ENCODE data around the gene OBP2A. TPM values are rescaled to one million over a fixed set of nuclear protein-coding genes. Genes with fewer than 3 reads are reported as not detected.

OBP2A gene
- total RNA-seq, 1 experiment from 2014 or later = not detected

DNA sequence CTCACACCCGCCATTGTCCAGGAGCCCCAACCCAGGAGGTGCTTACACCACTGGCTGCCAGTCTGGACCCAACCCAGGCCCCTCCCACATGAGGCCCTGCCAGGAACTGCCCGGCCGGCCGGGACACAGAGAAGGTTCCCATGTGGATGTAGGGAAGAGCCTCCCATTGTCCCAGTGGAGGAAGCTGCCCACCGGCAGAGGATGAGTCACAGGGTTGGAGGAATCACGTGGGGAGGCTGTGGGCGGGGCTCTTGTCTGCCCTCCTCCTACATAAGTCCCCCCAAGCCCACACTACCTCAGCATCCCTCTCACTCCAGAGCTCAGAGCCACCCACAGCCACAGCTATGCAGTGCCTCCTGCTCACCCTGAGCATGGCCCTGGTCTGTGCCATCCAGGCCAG, 41.7 kb downstream of the OBP2A start:
- ATAC-seq (no peak), DNase-seq (ENCODE audit: low read depth, low spot score) (no peak)
- Histone ChIP-seq H3K9me2 (ENCODE audit: insufficient read depth) (no peaks in the 10 kb centered on the region), H2AFZ (ENCODE audit: low read depth, low read length, poor library complexity, severe bottlenecking) (no peak overlapping the region), H4K20me1 (ENCODE audit: insufficient read depth) (no peaks in the 10 kb centered on the region), H3K27ac (ENCODE audit: low read depth, low read length) (no peak overlapping the region), H3K4me1 (ENCODE audit: control insufficient read depth in 1 of 2, insufficient read depth in 2 of 2, low read length in 2 of 2) (no peaks in the 10 kb centered on the region), H3K9me3 (ENCODE audit: control insufficient read depth in 1 of 2, insufficient read depth in 1 of 2, low read depth in 1 of 2, low read length in 2 of 2) (no peaks in the 10 kb centered on the region), H3K36me3 (ENCODE audit: control insufficient read depth in 1 of 2, insufficient read depth in 2 of 2, low read length in 2 of 2) (no peaks in the 10 kb centered on the region), H3K4me2 (ENCODE audit: low read length) (no peak overlapping the region), H3K4me3 (replicated peaks in 1 of 2; ENCODE audit: low read depth in 1 of 2, low read length in 2 of 2) (no peak overlapping the region), H3K79me2 (ENCODE audit: insufficient read depth, low read length) (no peaks in the 10 kb centered on the region), H3K9ac (ENCODE audit: low read length) (no peak overlapping the region), H3K27me3 (ENCODE audit: insufficient read depth, low read length) (no peaks in the 10 kb centered on the region)
- ChIA-PET CTCF (no interaction called here), POLR2A (no interaction called here), RAD21 (ENCODE audit: low non-redundant PET in 1 of 2, low total read pairs in 2 of 2, uncharacterized antibody in 2 of 2, unreplicated experiment in 2 of 2) (no interaction called here)
- intact Hi-C loops (cut with micrococcal nuclease) = no loop called here
- TF ChIP-seq CBX3 (IDR thresholded peaks at IDR 0.05; ENCODE audit: low read depth) (no peak), EGR1 (IDR thresholded peaks at IDR 0.05; ENCODE audit: low read depth) (no peak)
- TF ChIP-seq, protein P1, sequence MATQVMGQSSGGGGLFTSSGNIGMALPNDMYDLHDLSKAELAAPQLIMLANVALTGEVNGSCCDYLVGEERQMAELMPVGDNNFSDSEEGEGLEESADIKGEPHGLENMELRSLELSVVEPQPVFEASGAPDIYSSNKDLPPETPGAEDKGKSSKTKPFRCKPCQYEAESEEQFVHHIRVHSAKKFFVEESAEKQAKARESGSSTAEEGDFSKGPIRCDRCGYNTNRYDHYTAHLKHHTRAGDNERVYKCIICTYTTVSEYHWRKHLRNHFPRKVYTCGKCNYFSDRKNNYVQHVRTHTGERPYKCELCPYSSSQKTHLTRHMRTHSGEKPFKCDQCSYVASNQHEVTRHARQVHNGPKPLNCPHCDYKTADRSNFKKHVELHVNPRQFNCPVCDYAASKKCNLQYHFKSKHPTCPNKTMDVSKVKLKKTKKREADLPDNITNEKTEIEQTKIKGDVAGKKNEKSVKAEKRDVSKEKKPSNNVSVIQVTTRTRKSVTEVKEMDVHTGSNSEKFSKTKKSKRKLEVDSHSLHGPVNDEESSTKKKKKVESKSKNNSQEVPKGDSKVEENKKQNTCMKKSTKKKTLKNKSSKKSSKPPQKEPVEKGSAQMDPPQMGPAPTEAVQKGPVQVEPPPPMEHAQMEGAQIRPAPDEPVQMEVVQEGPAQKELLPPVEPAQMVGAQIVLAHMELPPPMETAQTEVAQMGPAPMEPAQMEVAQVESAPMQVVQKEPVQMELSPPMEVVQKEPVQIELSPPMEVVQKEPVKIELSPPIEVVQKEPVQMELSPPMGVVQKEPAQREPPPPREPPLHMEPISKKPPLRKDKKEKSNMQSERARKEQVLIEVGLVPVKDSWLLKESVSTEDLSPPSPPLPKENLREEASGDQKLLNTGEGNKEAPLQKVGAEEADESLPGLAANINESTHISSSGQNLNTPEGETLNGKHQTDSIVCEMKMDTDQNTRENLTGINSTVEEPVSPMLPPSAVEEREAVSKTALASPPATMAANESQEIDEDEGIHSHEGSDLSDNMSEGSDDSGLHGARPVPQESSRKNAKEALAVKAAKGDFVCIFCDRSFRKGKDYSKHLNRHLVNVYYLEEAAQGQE (IDR thresholded peaks at IDR 0.05; ENCODE audit: low read depth) = no peak
- no TSS peak for BruUV-seq (replicated peaks)

DNA sequence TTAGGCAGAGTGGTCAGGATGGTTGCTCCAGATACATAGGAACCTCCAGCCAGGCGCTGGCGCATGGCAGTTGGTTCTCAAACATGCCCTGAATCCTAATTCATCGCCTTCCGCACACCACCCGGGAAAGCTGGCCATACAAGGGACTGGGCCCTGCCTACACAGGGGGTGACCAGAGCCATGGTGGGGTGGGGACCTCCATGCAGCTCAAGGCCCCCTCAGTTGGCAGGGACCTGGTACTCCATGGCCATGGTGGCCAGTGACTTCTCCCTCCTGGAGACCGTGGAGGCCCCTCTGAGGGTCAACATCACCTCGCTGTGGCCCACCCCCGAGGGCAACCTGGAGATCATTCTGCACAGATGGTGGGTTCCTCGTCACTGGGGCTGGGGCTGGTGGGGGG, 42.4 kb downstream of the OBP2A start:
- Histone ChIP-seq H3K4me2 (ENCODE audit: low read length) (no peak overlapping the region), H3K27ac (ENCODE audit: low read depth, low read length) (no peak overlapping the region), H3K36me3 (ENCODE audit: control insufficient read depth in 1 of 2, insufficient read depth in 2 of 2, low read length in 2 of 2) (no peaks in the 10 kb centered on the region), H2AFZ (ENCODE audit: low read depth, low read length, poor library complexity, severe bottlenecking) (no peak overlapping the region), H3K4me1 (ENCODE audit: control insufficient read depth in 1 of 2, insufficient read depth in 2 of 2, low read length in 2 of 2) (no peaks in the 10 kb centered on the region), H4K20me1 (ENCODE audit: insufficient read depth) (no peaks in the 10 kb centered on the region), H3K9me2 (ENCODE audit: insufficient read depth) (no peaks in the 10 kb centered on the region), H3K79me2 (ENCODE audit: insufficient read depth, low read length) (no peaks in the 10 kb centered on the region), H3K9ac (ENCODE audit: low read length) (no peak overlapping the region), H3K9me3 (ENCODE audit: control insufficient read depth in 1 of 2, insufficient read depth in 1 of 2, low read depth in 1 of 2, low read length in 2 of 2) (no peaks in the 10 kb centered on the region), H3K27me3 (ENCODE audit: insufficient read depth, low read length) (no peaks in the 10 kb centered on the region), H3K4me3 (replicated peaks in 1 of 2; ENCODE audit: low read depth in 1 of 2, low read length in 2 of 2) (no peak overlapping the region)
- DNase-seq (ENCODE audit: low read depth, low spot score) (no peak), ATAC-seq (no peak)
- RAD21 ChIA-PET (ENCODE audit: low non-redundant PET in 1 of 2, low total read pairs in 2 of 2, uncharacterized antibody in 2 of 2, unreplicated experiment in 2 of 2) = no interaction called here
- TF ChIP-seq RAD21 (IDR thresholded peaks at IDR 0.05; ENCODE audit: low read depth) = no peak
- TF ChIP-seq, protein P2, sequence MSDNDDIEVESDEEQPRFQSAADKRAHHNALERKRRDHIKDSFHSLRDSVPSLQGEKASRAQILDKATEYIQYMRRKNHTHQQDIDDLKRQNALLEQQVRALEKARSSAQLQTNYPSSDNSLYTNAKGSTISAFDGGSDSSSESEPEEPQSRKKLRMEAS (IDR thresholded peaks at IDR 0.05) = no peak
- TF ChIP-seq POLR2AphosphoS5 (IDR thresholded peaks at IDR 0.05; ENCODE audit: low read depth, low read length) = no peak
- BruUV-seq (replicated peaks) = no TSS peak
- CTCF ChIA-PET = no interaction called here
- POLR2A ChIA-PET = no interaction called here
- intact Hi-C loops (cut with micrococcal nuclease) = no loop called here
